Stimulated activated effector memory CD8-positive, alpha-beta T cell treated with anti-CD3 and anti-CD28 coated beads, Interleukin-12 subunit alpha, Interleukin-12 subunit beta, amount 100 ng/mL, for 72 hours (primary cell): ENCODE results near the gene KMT5B.

ENCODE experiments used
- ATAC-seq: fragments of 150-1000 bp; cut with Tn5 transposase; 2 replicates; pipeline ENCODE4 v1.10.0; 2021
- DNase-seq, 2 donors: peaks; one replicate each; pipeline ENCODE4 v3.0.0; 2021 to 2022; ENCODE audit warnings: low spot score in 2 of 2
- H3K27ac Mint-ChIP-seq: one replicate; pipeline ENCODE4 v1.8.0; 2022; ENCODE audit warnings: mild to moderate bottlenecking, mixed read lengths
- H3K36me3 Mint-ChIP-seq: one replicate; pipeline ENCODE4 v1.8.0; 2022; ENCODE audit warnings: mild to moderate bottlenecking, mixed read lengths
- H3K4me1 Mint-ChIP-seq: one replicate; pipeline ENCODE4 v1.8.0; 2022; ENCODE audit warnings: mixed read lengths
- H3K4me3 Mint-ChIP-seq: one replicate; pipeline ENCODE4 v1.8.0; 2022; ENCODE audit warnings: mild to moderate bottlenecking, mixed read lengths
- H3K9me3 Mint-ChIP-seq: one replicate; pipeline ENCODE4 v1.8.0; 2022; ENCODE audit warnings: mixed read lengths

Gene KMT5B

DNA sequence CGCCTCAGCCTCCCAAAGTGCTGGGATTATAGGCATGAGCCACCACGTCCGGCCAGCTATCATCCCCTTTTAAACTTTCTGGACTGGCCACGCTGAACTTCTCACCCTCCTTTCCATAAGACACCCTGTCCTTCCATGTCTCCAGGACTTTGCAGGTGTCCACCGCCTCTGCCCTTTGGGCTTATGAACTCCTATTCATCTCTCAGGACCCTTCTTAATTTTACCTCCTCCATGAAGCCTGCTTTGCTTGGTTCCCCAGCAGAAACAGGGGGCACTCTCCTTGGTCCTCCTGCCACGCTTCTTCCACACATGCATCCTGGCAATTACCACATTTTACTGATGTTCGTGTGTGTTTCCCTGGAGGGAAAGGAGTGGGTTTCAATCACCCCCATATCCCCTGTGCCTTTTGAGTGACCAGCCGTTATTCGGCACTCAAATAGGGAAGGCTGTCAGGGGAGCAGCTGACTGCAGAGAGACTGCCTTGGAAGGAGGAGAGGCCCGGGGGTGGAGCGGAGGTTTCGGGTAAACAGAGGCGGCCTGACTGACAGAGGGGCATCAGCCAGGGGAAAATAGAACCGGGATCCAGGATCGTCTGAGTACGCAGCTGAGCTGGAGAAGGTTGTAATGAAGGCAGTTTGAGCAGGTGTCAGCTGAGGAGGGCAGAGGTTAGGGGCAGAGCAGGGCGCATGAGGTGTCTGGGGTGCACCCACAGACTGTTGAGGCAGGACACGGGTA lies 64.9 kb downstream of the KMT5B start:
- H3K9me3 Mint-ChIP-seq, result no peaks in the 10 kb centered on the region
- DNase-seq (no peak), ATAC-seq (no peak)
- H3K36me3 Mint-ChIP-seq, result no peaks in the 10 kb centered on the region
- no peak overlapping the region for H3K4me3 Mint-ChIP-seq
- H3K4me1 Mint-ChIP-seq, result peaks cover 8% of the 10 kb centered on the region
- no peak overlapping the region for H3K27ac Mint-ChIP-seq

GRCh38 chr11:68146704-68147474 lies 66.2 kb downstream of the KMT5B start:
- H3K4me3 Mint-ChIP-seq, result no peak overlapping the region
- no peaks in the 10 kb centered on the region for H3K36me3 Mint-ChIP-seq
- DNase-seq, result no peak
- H3K27ac Mint-ChIP-seq, result peak overlapping the region; percentile 32
- H3K4me1 Mint-ChIP-seq, result peaks cover 12% of the 10 kb centered on the region
- H3K9me3 Mint-ChIP-seq, result no peaks in the 10 kb centered on the region
- no peak for ATAC-seq

GRCh38 chr11:68146010-68146540 lies 67.0 kb downstream of the KMT5B start:
- ATAC-seq, result no peak
- H3K36me3 Mint-ChIP-seq, result no peaks in the 10 kb centered on the region
- H3K27ac Mint-ChIP-seq, result peak overlapping the region; percentile 32

GRCh38 chr11:68145120-68145866 lies 67.8 kb downstream of the KMT5B start:
- H3K27ac Mint-ChIP-seq, result no peak overlapping the region
- peak; percentile 50 for ATAC-seq
- DNase-seq, result no peak
- no peak overlapping the region for H3K4me3 Mint-ChIP-seq
- peaks cover 15% of the 10 kb centered on the region for H3K4me1 Mint-ChIP-seq
- H3K9me3 Mint-ChIP-seq, result no peaks in the 10 kb centered on the region
- H3K36me3 Mint-ChIP-seq, result no peaks in the 10 kb centered on the region

More at GRCh38 chr11:68146010-68146540, 67.0 kb downstream of the KMT5B start:
- Mint-ChIP-seq H3K4me3 (no peak overlapping the region), H3K9me3 (no peaks in the 10 kb centered on the region), H3K4me1 (peaks cover 15% of the 10 kb centered on the region)
- DNase-seq, result no peak

GRCh38 chr11:68143310-68143689 lies 69.8 kb downstream of the KMT5B start:
- H3K4me3 Mint-ChIP-seq, result no peak overlapping the region
- no peaks in the 10 kb centered on the region for H3K36me3 Mint-ChIP-seq
- ATAC-seq, result no peak
- H3K9me3 Mint-ChIP-seq, result no peaks in the 10 kb centered on the region
- peaks cover 15% of the 10 kb centered on the region for H3K4me1 Mint-ChIP-seq
- no peak overlapping the region for H3K27ac Mint-ChIP-seq
- DNase-seq, result no peak

DNA sequence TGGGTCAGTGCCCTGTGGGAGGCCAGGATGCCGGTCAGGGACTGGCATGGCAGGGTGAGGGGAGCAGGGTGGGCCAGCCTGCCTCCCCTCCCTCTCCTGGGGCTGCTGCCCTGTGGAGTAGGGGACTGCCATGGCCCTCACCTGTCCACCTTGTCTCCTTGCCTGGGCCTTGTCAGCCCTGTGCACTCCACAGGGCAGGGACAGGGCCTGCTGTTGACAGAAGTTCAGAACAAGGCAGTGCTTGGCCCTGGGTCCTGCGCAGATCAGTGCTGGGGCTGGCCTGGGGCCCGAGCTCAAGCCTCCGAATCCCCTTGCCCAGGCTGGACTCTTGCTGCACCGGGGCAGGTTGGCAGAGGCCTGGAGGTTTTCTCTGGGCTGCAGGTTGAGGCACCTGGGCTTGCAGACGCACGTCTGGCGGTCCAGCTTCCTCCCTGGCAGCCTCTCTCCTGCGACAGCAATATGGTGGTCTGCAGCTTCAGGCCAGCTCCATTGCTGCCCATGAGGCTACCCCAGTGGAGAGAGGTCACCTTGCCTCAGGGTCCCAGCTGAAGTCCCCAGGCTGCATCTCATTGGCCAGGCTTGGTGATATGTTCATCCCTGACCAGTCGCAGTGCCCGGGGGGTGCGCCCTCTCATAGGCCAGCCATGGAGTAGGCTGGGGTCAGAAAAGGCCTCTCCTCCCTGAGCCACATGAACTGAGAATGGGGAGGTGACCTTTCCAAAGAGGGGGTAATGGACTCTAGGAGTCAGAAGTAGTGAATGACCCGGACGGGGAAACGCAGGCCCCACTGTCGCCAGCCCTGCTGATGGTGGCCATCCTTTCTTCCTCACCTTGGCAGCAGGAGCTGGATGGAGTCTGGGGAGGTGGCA lies 70.4 kb downstream of the KMT5B start:
- Mint-ChIP-seq H3K4me1 (peaks cover 15% of the 10 kb centered on the region), H3K4me3 (peak overlapping the region; percentile 15), H3K9me3 (no peaks in the 10 kb centered on the region), H3K27ac (peak overlapping the region; percentile 45), H3K36me3 (no peaks in the 10 kb centered on the region)
- ATAC-seq (peak; percentile 25), DNase-seq (no peak)

- peak; percentile 88 for ATAC-seq
- Mint-ChIP-seq H3K36me3 (no peaks in the 10 kb centered on the region), H3K4me1 (peaks cover 15% of the 10 kb centered on the region), H3K4me3 (peak overlapping the region; percentile 15), H3K9me3 (no peaks in the 10 kb centered on the region), H3K27ac (peak overlapping the region; percentile 45)
- DNase-seq, result peak; percentile 37 to 61
Observed at GRCh38 chr11:68142028-68142412, 71.1 kb downstream of the KMT5B start.

DNA sequence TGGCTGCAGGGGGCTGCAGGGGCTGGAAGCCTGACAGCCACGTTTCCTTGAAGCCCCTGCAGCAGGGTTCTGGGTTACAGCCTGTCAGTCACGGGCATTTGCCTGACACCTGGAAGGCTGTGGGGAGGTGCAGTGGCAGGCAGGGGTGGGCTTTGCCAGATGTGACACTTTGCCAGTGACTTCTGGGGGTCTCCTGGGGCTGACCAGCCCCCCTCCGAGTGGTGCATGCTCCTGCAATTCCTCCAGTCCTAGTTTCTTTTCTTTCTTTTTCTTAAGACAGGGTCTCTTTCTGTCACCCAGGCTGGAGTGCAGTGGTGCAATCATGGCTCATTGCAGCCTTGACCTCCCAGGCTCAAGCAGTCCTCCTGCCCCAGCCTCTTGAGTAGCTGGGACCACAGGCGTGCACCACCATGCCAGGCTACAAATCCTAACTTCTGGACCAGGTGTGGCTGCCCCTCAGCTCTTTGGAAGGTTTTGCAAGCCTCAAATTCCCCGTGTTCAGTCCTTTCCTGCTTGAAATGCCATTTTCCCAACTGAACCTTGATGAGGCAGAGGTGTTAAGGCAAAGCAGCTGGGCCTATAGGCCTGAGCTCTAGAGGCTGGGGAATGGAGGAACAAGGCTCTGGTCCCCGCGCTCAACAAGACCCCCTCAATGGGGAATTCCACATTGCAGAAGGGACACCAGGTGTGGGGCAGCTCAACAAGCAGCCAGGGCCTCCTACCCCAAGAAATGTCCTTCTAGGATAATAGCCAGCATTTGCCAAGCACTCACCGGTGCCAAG lies 71.7 kb downstream of the KMT5B start:
- Mint-ChIP-seq H3K27ac (peak overlapping the region; percentile 45), H3K9me3 (no peaks in the 10 kb centered on the region), H3K4me1 (peaks cover 15% of the 10 kb centered on the region), H3K4me3 (peak overlapping the region; percentile 15), H3K36me3 (no peaks in the 10 kb centered on the region)
- ATAC-seq, result peak; percentile 5
- DNase-seq, result no peak

DNA sequence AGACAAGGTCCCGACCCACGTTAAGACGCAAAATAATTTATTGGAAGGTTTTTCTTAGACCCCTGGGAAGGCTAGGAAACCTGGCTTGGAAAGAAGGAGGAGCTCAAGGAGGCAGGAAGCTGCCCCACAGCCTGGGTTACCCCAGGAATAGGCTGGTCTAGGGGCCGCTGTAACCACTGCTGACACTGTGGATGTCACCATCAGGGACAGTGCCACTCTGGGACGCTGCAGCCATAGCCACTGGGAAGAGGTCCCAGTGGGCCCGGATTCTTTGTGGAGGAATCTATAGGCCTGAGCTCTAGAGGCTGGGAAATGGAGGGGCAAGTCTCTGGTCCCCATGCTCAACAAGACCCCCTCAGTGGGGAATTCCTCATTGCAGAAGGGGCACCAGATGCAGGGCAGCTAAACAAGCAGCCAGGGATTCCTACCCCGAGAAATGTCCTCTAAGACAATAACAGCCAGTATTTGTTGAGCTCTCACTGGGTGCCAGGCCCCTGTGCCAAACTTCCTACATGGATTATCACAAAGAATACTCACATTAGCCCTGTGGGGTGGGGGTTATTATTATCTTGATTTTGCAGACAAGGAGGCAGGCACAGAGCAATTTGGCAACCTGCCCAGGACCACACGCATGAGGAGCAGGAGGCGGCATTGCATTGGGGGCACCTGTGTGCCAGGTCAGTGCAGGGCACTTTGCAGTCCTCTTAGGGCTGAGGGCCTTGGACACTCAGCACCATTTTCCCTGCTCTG lies 72.4 kb downstream of the KMT5B start:
- Mint-ChIP-seq H3K36me3 (no peaks in the 10 kb centered on the region), H3K27ac (peak overlapping the region; percentile 40), H3K9me3 (no peaks in the 10 kb centered on the region), H3K4me1 (peaks cover 15% of the 10 kb centered on the region), H3K4me3 (no peak overlapping the region)
- ATAC-seq (no peak), DNase-seq (no peak)

GRCh38 chr11:68138237-68138636 lies 74.9 kb downstream of the KMT5B start:
- peak overlapping the region; percentile 52 for H3K27ac Mint-ChIP-seq
- no peaks in the 10 kb centered on the region for H3K9me3 Mint-ChIP-seq
- ATAC-seq, result no peak
- peaks cover 15% of the 10 kb centered on the region for H3K4me1 Mint-ChIP-seq
- DNase-seq, result no peak
- H3K36me3 Mint-ChIP-seq, result no peaks in the 10 kb centered on the region
- no peak overlapping the region for H3K4me3 Mint-ChIP-seq

GRCh38 chr11:68137833-68138232 lies 75.3 kb downstream of the KMT5B start:
- Mint-ChIP-seq H3K36me3 (no peaks in the 10 kb centered on the region), H3K27ac (peak overlapping the region; percentile 52), H3K4me1 (peaks cover 15% of the 10 kb centered on the region), H3K4me3 (no peak overlapping the region), H3K9me3 (peaks cover under 1% of the 10 kb centered on the region)
- no peak for DNase-seq
- no peak for ATAC-seq

DNA sequence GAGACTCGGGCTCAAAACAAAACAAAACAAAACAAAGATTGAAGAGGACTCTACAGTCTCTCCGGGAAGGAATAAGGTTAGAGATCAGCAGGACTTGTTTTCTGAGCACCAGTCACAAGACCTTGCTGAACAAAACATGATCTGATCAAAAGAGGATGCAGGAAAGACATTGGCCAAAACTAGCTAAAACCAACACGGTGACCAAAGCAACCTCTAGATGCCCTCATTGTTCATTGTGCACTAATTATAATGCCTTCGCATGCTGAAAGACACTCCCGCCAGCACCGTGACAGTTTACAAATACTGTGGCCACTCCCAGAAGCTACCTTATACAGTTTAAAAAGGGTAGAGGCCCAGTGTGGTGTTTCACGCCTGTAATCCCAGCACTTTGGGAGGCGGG lies 76.2 kb downstream of the KMT5B start:
- DNase-seq (no peak), ATAC-seq (no peak)
- Mint-ChIP-seq H3K4me3 (no peak overlapping the region), H3K36me3 (no peaks in the 10 kb centered on the region), H3K27ac (no peak overlapping the region), H3K4me1 (peaks cover 6% of the 10 kb centered on the region), H3K9me3 (peaks cover 9% of the 10 kb centered on the region)

GRCh38 chr11:68135161-68135560 lies 77.9 kb downstream of the KMT5B start:
- Mint-ChIP-seq H3K36me3 (no peaks in the 10 kb centered on the region), H3K27ac (no peak overlapping the region), H3K4me1 (no peaks in the 10 kb centered on the region), H3K9me3 (peaks cover 9% of the 10 kb centered on the region), H3K4me3 (no peak overlapping the region)
- DNase-seq (no peak), ATAC-seq (no peak)
